ENCODE data around the gene WWOX.

DNA sequence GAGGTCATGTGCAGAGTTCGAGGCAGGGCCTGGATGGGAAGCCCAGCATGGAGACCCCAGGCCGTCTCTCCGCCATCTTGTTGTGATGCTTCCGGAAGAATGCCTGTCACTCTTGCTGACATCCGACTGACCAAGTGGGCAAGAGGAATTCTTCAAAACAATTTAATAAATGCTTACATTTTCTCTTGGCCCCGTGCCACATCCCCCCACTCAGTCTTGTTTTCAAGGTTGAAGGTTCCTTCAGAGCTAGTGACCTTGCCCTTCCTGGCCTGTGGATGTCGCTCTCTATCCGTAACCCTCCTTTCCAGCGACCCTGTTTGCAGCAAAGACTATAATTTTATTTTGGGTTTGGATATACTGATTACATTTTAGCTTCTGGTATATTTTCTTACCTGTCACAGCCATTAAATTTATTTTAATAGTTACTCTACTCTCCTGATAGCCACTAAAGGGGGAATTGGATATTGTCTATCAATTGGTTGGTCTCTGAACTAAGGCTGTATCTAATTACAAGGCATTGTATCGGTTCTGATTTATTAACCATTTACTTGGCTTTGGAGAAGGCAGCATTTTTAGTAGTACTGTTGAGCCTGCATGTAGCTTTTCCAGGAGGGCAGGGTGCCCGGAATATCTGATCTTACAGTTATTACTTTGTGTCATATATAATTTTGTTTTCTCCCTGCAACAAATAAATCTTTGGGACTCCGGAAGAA is 264.5 kb downstream of the WWOX start:
- no peak for TF ChIP-seq EP300 (IDR thresholded peaks at IDR 0.05)
- TF ChIP-seq, protein P1, sequence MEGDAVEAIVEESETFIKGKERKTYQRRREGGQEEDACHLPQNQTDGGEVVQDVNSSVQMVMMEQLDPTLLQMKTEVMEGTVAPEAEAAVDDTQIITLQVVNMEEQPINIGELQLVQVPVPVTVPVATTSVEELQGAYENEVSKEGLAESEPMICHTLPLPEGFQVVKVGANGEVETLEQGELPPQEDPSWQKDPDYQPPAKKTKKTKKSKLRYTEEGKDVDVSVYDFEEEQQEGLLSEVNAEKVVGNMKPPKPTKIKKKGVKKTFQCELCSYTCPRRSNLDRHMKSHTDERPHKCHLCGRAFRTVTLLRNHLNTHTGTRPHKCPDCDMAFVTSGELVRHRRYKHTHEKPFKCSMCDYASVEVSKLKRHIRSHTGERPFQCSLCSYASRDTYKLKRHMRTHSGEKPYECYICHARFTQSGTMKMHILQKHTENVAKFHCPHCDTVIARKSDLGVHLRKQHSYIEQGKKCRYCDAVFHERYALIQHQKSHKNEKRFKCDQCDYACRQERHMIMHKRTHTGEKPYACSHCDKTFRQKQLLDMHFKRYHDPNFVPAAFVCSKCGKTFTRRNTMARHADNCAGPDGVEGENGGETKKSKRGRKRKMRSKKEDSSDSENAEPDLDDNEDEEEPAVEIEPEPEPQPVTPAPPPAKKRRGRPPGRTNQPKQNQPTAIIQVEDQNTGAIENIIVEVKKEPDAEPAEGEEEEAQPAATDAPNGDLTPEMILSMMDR (IDR thresholded peaks at IDR 0.05): no peak
- TF ChIP-seq POLR2A (IDR thresholded peaks at IDR 0.05): no peak
- TF ChIP-seq POLR2AphosphoS5 (IDR thresholded peaks at IDR 0.05): no peak
